ENCODE measurements around the gene CCDC142.

- TF ChIP-seq CTCF (IDR thresholded peaks at IDR 0.05) = no peak
- no peak for TF ChIP-seq EZH2 (IDR thresholded peaks at IDR 0.05; ENCODE audit: borderline replicate concordance, insufficient read depth, low read depth, low read length, poor library complexity, severe bottlenecking)
Measured at GRCh38 chr2:74510272-74510671, 27.5 kb upstream of the CCDC142 start.
